Measurements from ENCODE around the gene KRT36. TPM values are rescaled to one million over a fixed set of nuclear protein-coding genes. Genes with fewer than 3 reads are reported as not detected.

The KRT36 gene
- total RNA-seq, 1 donor from 2014 or later, result not detected

GRCh38 chr17:41444186-41444585, 45.5 kb downstream of the KRT36 start:
- Mint-ChIP-seq H3K27me3 (ENCODE audit: insufficient read depth, low read depth) (peaks cover 3% of the 10 kb centered on the region), H3K4me1 (no peaks in the 10 kb centered on the region)
- no peaks in the 10 kb centered on the region for H3K27me3 ChIP-seq

GRCh38 chr17:41442739-41443138, 47.0 kb downstream of the KRT36 start:
- no peaks in the 10 kb centered on the region for H3K79me2 ChIP-seq (ENCODE audit: low read depth)
- no peaks in the 10 kb centered on the region for H3K36me3 ChIP-seq
- H3F3A ChIP-seq (ENCODE audit: low read depth), result no peaks in the 10 kb centered on the region
- H3K27ac ChIP-seq, result no peak overlapping the region
- DNase-seq (ENCODE audit: low spot score), result no peak
- H3K9me3 Mint-ChIP-seq, result no peaks in the 10 kb centered on the region
- H3K36me3 Mint-ChIP-seq, result no peaks in the 10 kb centered on the region
- no peak overlapping the region for H3K9ac ChIP-seq
- no peak overlapping the region for H3K27ac Mint-ChIP-seq
- no peaks in the 10 kb centered on the region for H3K9me3 ChIP-seq (ENCODE audit: low read depth)
- no peak overlapping the region for H3K4me3 Mint-ChIP-seq
- no peak overlapping the region for H3K4me3 ChIP-seq
- TF ChIP-seq CTCF (IDR thresholded peaks at IDR 0.05) (no peak), EZH2 (IDR thresholded peaks at IDR 0.05) (no peak), EZH2phosphoT487 (IDR thresholded peaks at IDR 0.05) (no peak)
- H4K20me1 ChIP-seq (ENCODE audit: low read depth), result no peaks in the 10 kb centered on the region
- no peak overlapping the region for H3K4me2 ChIP-seq
- peaks cover 3% of the 10 kb centered on the region for H3K27me3 Mint-ChIP-seq (ENCODE audit: insufficient read depth, low read depth)
- H3K27me3 ChIP-seq, result no peaks in the 10 kb centered on the region
- no peaks in the 10 kb centered on the region for H3K4me1 Mint-ChIP-seq
- no peaks in the 10 kb centered on the region for H3K4me1 ChIP-seq
- H2AFZ ChIP-seq (replicated peaks), result no peak overlapping the region

More at GRCh38 chr17:41444186-41444585, 45.5 kb downstream of the KRT36 start:
- Mint-ChIP-seq H3K4me3 (no peak overlapping the region), H3K9me3 (peaks cover under 1% of the 10 kb centered on the region), H3K36me3 (no peaks in the 10 kb centered on the region), H3K27ac (no peak overlapping the region)
- Histone ChIP-seq H3K4me1 (no peaks in the 10 kb centered on the region), H3K9ac (no peak overlapping the region), H3K4me3 (no peak overlapping the region), H3F3A (ENCODE audit: low read depth) (no peaks in the 10 kb centered on the region), H4K20me1 (ENCODE audit: low read depth) (no peaks in the 10 kb centered on the region), H3K9me3 (ENCODE audit: low read depth) (no peaks in the 10 kb centered on the region), H3K27ac (no peak overlapping the region), H2AFZ (replicated peaks) (no peak overlapping the region), H3K4me2 (no peak overlapping the region), H3K79me2 (ENCODE audit: low read depth) (no peaks in the 10 kb centered on the region), H3K36me3 (no peaks in the 10 kb centered on the region)
- no peak for DNase-seq (ENCODE audit: low spot score)
- TF ChIP-seq EZH2phosphoT487 (IDR thresholded peaks at IDR 0.05) (no peak), EZH2 (IDR thresholded peaks at IDR 0.05) (no peak), CTCF (IDR thresholded peaks at IDR 0.05) (no peak)

- Histone ChIP-seq H2AFZ (replicated peaks) (no peak within 1 kb of the TSS), H3K4me3 (no peak within 1 kb of the TSS), H3K9me3 (ENCODE audit: low read depth) (no peaks in the 10 kb centered on the region), H3K27ac (no peak within 1 kb of the TSS), H3K27me3 (no peaks in the 10 kb centered on the region), H3K4me1 (no peaks in the 10 kb centered on the region), H3K4me2 (no peak within 1 kb of the TSS), H3F3A (ENCODE audit: low read depth) (no peaks in the 10 kb centered on the region), H3K79me2 (ENCODE audit: low read depth) (no peaks in the 10 kb centered on the region), H3K9ac (no peak within 1 kb of the TSS), H4K20me1 (ENCODE audit: low read depth) (no peaks in the 10 kb centered on the region), H3K36me3 (no peaks in the 10 kb centered on the region)
- no peaks in the 10 kb centered on the region for H3K36me3 Mint-ChIP-seq
- no peak for TF ChIP-seq EZH2 (IDR thresholded peaks at IDR 0.05)
- no peak for TF ChIP-seq CTCF (IDR thresholded peaks at IDR 0.05)
- TF ChIP-seq EZH2phosphoT487 (IDR thresholded peaks at IDR 0.05), result no peak
- peaks cover 3% of the 10 kb centered on the region for H3K27me3 Mint-ChIP-seq (ENCODE audit: insufficient read depth, low read depth)
- H3K27ac Mint-ChIP-seq, result no peak within 1 kb of the TSS
- no peak for DNase-seq (ENCODE audit: low spot score)
- no peaks in the 10 kb centered on the region for H3K9me3 Mint-ChIP-seq
- H3K4me1 Mint-ChIP-seq, result no peaks in the 10 kb centered on the region
- H3K4me3 Mint-ChIP-seq, result no peak within 1 kb of the TSS
Measured at GRCh38 chr17:41440531-41441033, 49.1 kb downstream of the KRT36 start, which contains the start of gene KRT38. Gene KRT38, minus strand, starts transcription at chr17:41440983. Its CDS starts 62 bp downstream, at chr17:41440921.

Measured in neural progenitor cell (in vitro differentiated cells).